Measurements from ENCODE around the gene TBC1D14. TPM values are rescaled to one million over a fixed set of nuclear protein-coding genes. Genes with fewer than 3 reads are reported as not detected.

The TBC1D14 gene
- total and polyA plus RNA-seq, 10 of the 15 experiments (the other 5 are each of a cell fraction or from before 2014, with no cell fraction given): 0.87 to 39.3 (median 30.1) TPM

DNA sequence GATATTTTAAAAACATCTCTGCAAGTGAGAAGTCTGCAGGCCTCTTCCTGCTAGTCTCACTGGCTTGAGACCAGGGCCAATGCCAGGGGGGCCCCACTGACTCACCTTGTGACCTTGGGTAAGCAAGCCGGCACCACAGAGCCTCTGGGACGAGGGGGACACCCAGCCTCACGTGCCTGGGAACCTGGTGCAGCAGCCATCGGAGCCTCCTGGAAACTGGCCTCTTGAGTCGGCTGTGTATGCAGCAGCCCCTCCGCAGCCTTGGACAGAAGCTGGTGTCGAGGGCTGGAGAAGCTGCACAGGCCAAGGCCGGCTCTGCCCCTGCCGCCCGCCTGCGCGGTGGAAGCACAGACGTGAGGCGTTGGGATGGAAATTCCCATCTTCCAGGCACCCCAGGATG, 142.3 kb downstream of the TBC1D14 start:
- no peak overlapping the region for H3K27ac ChIP-seq (ENCODE audit: control insufficient read depth, insufficient read depth)
- H3K9ac ChIP-seq (ENCODE audit: control insufficient read depth, insufficient read depth, low read length): no peak overlapping the region
- ChIA-PET RAD21 (ENCODE audit: unreplicated experiment) (no interaction called here), POLR2A (no interaction called here), SMC1A (ENCODE audit: uncharacterized antibody, unreplicated experiment) (no interaction called here), CTCF (no interaction called here)
- no peaks in the 10 kb centered on the region for H3K27me3 ChIP-seq (replicated peaks in 1 of 2; ENCODE audit: control insufficient read depth in 2 of 2, insufficient read depth in 2 of 2, low read length in 1 of 2)
- peaks cover 14 to 19% of the 10 kb centered on the region in 2 experiments for H3K36me3 ChIP-seq (ENCODE audit: control insufficient read depth in 2 of 2, insufficient read depth in 2 of 2, low read length in 1 of 2)
- FAIRE-seq (no peak), ATAC-seq (no peak), DNase-seq (ENCODE audit: low read depth, low spot score) (no peak)
- H3K9me3 ChIP-seq (replicated peaks; ENCODE audit: control insufficient read depth, insufficient read depth, low read length): no peaks in the 10 kb centered on the region
- no TSS peak for BruUV-seq (replicated peaks)
- no peak overlapping the region for H3K4me2 ChIP-seq (ENCODE audit: control insufficient read depth, insufficient read depth)
- peaks cover 15% of the 10 kb centered on the region for H3K79me2 ChIP-seq (ENCODE audit: control insufficient read depth, insufficient read depth, low read length)
- no peak overlapping the region for H2AFZ ChIP-seq (ENCODE audit: control insufficient read depth, low read depth, low read length)
- WGBS (ENCODE audit: insufficient coverage, insufficient replicate concordance, low lambda C conversion rate, missing lambda C conversion rate): 90% methylated on average over 14 of the region's 14 CpGs
- no peak overlapping the region for H3K4me3 ChIP-seq
- H4K20me1 ChIP-seq (ENCODE audit: control insufficient read depth, insufficient read depth): peaks cover 3% of the 10 kb centered on the region; the same call in 1 of the 2 replicates
- in situ Hi-C loops (cut with MboI) (no loop called here), intact Hi-C loops (cut with micrococcal nuclease; ENCODE audit: unreplicated experiment) (no loop called here)
- TF ChIP-seq CBX5 (IDR thresholded peaks at IDR 0.05; ENCODE audit: low read depth): no peak
- TF ChIP-seq MEF2B (IDR thresholded peaks at IDR 0.05; ENCODE audit: partially characterized antibody, poor library complexity, severe bottlenecking): no peak
- no peak for TF ChIP-seq NFXL1 (IDR thresholded peaks at IDR 0.05; ENCODE audit: borderline replicate concordance)
- TF ChIP-seq JUNB (IDR thresholded peaks at IDR 0.05): no peak
- TF ChIP-seq IRF4 (IDR thresholded peaks at IDR 0.05; ENCODE audit: low read depth, low read length): no peak
- TF ChIP-seq YY1 (IDR thresholded peaks at IDR 0.05; ENCODE audit: low read depth, low read length): no peak
- TF ChIP-seq ZNF274 (IDR thresholded peaks at IDR 0.05; ENCODE audit: insufficient read depth, insufficient read length): no peak
- TF ChIP-seq, protein P1, sequence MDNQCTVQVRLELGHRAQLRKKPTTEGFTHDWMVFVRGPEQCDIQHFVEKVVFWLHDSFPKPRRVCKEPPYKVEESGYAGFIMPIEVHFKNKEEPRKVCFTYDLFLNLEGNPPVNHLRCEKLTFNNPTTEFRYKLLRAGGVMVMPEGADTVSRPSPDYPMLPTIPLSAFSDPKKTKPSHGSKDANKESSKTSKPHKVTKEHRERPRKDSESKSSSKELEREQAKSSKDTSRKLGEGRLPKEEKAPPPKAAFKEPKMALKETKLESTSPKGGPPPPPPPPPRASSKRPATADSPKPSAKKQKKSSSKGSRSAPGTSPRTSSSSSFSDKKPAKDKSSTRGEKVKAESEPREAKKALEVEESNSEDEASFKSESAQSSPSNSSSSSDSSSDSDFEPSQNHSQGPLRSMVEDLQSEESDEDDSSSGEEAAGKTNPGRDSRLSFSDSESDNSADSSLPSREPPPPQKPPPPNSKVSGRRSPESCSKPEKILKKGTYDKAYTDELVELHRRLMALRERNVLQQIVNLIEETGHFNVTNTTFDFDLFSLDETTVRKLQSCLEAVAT (IDR thresholded peaks at IDR 0.05): no peak
- TF ChIP-seq, protein P2, sequence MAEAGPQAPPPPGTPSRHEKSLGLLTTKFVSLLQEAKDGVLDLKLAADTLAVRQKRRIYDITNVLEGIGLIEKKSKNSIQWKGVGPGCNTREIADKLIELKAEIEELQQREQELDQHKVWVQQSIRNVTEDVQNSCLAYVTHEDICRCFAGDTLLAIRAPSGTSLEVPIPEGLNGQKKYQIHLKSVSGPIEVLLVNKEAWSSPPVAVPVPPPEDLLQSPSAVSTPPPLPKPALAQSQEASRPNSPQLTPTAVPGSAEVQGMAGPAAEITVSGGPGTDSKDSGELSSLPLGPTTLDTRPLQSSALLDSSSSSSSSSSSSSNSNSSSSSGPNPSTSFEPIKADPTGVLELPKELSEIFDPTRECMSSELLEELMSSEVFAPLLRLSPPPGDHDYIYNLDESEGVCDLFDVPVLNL (IDR thresholded peaks at IDR 0.05; ENCODE audit: low read depth, low read length): no peak
- H3K4me1 ChIP-seq (ENCODE audit: control insufficient read depth, insufficient read depth, low read length): no peaks in the 10 kb centered on the region
